Thymus (tissue), 11 donors: ENCODE results near the gene RGS10. TPM values are rescaled to one million over a fixed set of nuclear protein-coding genes. Genes with fewer than 3 reads are reported as not detected.
A peak's percentile ranks its signal among the peaks of the same experiment; 100 is the strongest.

Source experiments
- DNase-seq, 9 donors: peaks; one replicate each; pipeline ENCODE4 v3.0.0-alpha.2; 2013; ENCODE audit warnings: low spot score in 9 of 9, low read depth in 6 of 9, missing footprints in 1 of 9
- H3K27ac ChIP-seq, 2 donors: one replicate each; pipeline ENCODE4 v1.5.1; 2013; ENCODE audit warnings: control low read depth in 1 of 2, low read depth in 1 of 2, low read length in 1 of 2, mild to moderate bottlenecking in 1 of 2, moderate library complexity in 1 of 2
- H3K27me3 ChIP-seq, 2 donors: one replicate each; pipeline ENCODE4 v1.5.1; 2013; ENCODE audit warnings: low read length in 1 of 2; ENCODE audit not compliant: control insufficient read depth in 2 of 2, insufficient read depth in 1 of 2
- H3K36me3 ChIP-seq, 2 donors: one replicate each; pipeline ENCODE4 v1.5.1; 2013; ENCODE audit warnings: low read length in 1 of 2, mild to moderate bottlenecking in 1 of 2, moderate library complexity in 1 of 2; ENCODE audit not compliant: control insufficient read depth in 2 of 2, insufficient read depth in 2 of 2
- H3K4me1 ChIP-seq, 2 donors: one replicate each; pipeline ENCODE4 v1.5.1; 2013; ENCODE audit warnings: low read length in 2 of 2; ENCODE audit not compliant: control insufficient read depth in 2 of 2, insufficient read depth in 2 of 2
- H3K4me3 ChIP-seq, 2 donors: one replicate each; pipeline ENCODE4 v1.5.1; 2013; ENCODE audit warnings: low read length in 2 of 2, control low read depth in 1 of 2, mild to moderate bottlenecking in 1 of 2
- H3K9me3 ChIP-seq, 2 donors: one replicate each; pipeline ENCODE4 v1.5.1; 2013; ENCODE audit warnings: low read length in 1 of 2, mild to moderate bottlenecking in 1 of 2; ENCODE audit not compliant: control insufficient read depth in 2 of 2, insufficient read depth in 1 of 2
- WGBS: extraction: QIAGEN DNeasy Blood & Tissue Kit; methylation state at CpG from one replicate; pipeline ENCODE4 v1.1.7; 2013; 5-methylcytosine and 5-hydroxymethylcytosine counted together
- polyA plus RNA-seq: library from polyadenylated mRNA; stranded (reverse); fragments of 200-250 nt; gene quantifications from one replicate; pipeline ENCODE4 v1.2.3, GENCODE V29; 2013
- total RNA-seq: library from RNA; stranded (reverse); fragments of 120-200 nt; gene quantifications from one replicate; pipeline ENCODE4 v1.2.4, GENCODE V29; 2013
- donor health status: healthy.

RGS10 gene
- total and polyA plus RNA-seq, 2 donors: 304 to 372 TPM

DNA sequence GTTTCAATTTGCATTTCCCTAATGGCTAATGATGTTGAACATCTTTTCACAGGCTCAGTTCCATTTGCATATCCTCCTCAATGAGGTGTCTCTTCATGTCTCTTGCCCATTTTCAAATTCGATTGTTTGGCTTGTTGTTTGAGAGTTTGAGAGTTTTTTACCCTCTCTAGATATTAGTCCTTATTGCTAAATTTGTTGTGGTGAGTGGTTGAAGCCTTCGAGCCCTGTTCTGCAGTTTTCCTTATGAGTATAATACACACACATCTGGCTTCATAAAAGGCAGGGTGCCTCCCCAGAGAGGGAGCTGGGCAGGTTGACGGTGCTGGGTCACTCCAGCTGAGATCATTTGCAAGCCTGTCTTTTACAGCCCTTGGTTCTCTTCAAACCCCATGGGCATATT lies 65.1 kb downstream of the RGS10 start:
- Histone ChIP-seq H3K9me3 (peaks cover 0 to 17% of the 10 kb centered on the region in 2 donors), H3K27ac (peak overlapping the region; percentile 61 to 92), H3K4me1 (peaks cover 37 to 58% of the 10 kb centered on the region in 2 donors), H3K27me3 (no peaks in the 10 kb centered on the region), H3K4me3 (no peak overlapping the region), H3K36me3 (no peaks in the 10 kb centered on the region)
- WGBS: 58% methylated on average over 3 of the region's 3 CpGs
- no peak for DNase-seq

DNA sequence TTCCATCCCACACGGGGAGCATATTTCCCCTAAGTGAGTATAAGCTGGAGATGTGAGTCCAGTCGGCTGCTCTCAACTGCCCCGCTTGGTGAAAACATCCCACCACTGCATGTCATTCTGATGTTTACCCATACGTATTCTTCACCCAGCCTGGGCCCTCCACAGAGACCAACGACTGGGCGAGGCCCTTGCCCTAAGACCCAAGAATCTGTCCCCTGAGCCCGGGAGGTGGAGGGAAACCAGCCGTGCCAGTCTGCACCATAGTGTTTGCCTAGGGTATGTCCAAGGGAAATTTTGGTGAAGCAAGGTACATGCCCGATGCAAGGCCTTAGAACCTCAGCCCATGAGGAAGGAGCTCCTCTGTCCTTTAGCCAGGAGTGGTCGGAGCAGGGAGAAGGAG lies 67.9 kb downstream of the RGS10 start:
- H3K36me3 ChIP-seq: no peaks in the 10 kb centered on the region
- peaks cover 0 to 17% of the 10 kb centered on the region in 2 donors for H3K9me3 ChIP-seq
- peaks cover 31 to 46% of the 10 kb centered on the region in 2 donors for H3K4me1 ChIP-seq
- WGBS: 99% methylated on average over 10 of the region's 10 CpGs
- DNase-seq: no peak
- no peak overlapping the region for H3K4me3 ChIP-seq
- H3K27ac ChIP-seq: no peak overlapping the region
- H3K27me3 ChIP-seq: no peaks in the 10 kb centered on the region

DNA sequence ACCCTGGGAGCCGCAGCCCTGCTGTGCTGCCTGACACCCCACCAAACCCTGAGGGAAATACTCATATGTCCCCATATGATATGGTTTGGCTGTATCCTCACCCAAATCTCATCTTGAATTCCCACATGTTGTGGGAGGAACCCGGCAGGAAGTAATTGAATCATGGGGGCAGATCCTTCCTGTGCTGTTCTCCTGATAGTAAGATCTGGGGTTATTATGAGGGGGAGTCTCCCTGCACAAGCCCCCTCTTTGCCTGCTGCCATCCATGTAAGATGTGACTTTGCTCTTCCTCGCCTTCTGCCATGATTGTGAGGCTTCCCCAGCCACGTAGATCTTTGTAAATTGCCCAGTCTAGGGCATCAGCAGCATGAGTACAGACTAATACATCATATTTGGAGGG lies 68.7 kb downstream of the RGS10 start:
- no peak for DNase-seq
- 95% methylated on average over 4 of the region's 4 CpGs for WGBS
- peaks cover 25 to 38% of the 10 kb centered on the region in 2 donors for H3K4me1 ChIP-seq
- H3K4me3 ChIP-seq: no peak overlapping the region
- no peaks in the 10 kb centered on the region for H3K27me3 ChIP-seq
- H3K9me3 ChIP-seq: peaks cover 0 to 17% of the 10 kb centered on the region in 2 donors
- H3K27ac ChIP-seq: no peak overlapping the region
- H3K36me3 ChIP-seq: no peaks in the 10 kb centered on the region

DNA sequence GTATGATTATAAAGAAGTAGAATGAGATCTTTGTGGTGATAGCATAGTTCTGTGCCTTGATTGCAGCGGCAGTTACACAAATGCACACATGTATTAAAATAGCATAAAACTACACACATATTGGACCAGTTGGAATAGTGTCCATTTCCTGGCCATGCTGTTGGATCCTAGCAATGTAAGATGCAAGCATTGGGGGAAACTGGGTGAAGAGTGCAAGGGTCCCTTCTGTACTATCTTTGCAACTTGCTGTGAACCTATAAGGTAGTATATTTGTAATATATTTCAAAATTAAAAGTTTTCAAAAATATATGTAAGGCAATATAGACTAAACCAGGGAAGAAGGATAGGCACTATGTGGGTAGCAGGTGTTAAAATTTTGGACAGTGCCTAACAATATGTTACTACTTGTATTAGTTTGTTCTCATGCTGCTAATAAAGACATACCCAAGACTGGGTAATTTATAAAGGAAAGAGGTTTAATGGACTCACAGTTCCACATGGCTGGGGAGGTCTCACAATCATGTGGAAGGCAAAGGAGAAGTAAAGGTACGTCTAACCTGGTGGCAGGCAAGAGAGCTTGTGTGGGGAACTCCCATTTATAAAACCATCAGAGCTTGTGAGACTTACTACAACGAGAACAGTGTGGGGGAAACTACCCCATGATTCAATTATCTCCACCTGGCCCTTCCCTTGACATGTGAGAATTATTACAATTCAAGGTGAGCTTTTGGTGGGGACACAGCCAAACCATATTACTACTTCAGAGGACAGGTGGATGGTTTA lies 71.4 kb downstream of the RGS10 start:
- no peaks in the 10 kb centered on the region for H3K36me3 ChIP-seq
- WGBS: 90% methylated on average over 3 of the region's 3 CpGs
- H3K27ac ChIP-seq: no peak overlapping the region
- H3K27me3 ChIP-seq: no peaks in the 10 kb centered on the region
- peaks cover 0 to 17% of the 10 kb centered on the region in 2 donors for H3K9me3 ChIP-seq
- H3K4me3 ChIP-seq: no peak overlapping the region
- H3K4me1 ChIP-seq: peaks cover 5 to 16% of the 10 kb centered on the region in 2 donors
- DNase-seq: no peak

- H3K4me3 ChIP-seq: no peak overlapping the region
- no peak overlapping the region for H3K27ac ChIP-seq
- WGBS: 93% methylated on average over 7 of the region's 7 CpGs
- peaks cover 0 to 8% of the 10 kb centered on the region in 2 donors for H3K4me1 ChIP-seq
- DNase-seq: no peak
- peaks cover 0 to 16% of the 10 kb centered on the region in 2 donors for H3K9me3 ChIP-seq
- no peaks in the 10 kb centered on the region for H3K36me3 ChIP-seq
- H3K27me3 ChIP-seq: no peaks in the 10 kb centered on the region
These were observed 72.7 kb downstream of the RGS10 start for GRCh38 chr10:119469846-119470245.

DNA sequence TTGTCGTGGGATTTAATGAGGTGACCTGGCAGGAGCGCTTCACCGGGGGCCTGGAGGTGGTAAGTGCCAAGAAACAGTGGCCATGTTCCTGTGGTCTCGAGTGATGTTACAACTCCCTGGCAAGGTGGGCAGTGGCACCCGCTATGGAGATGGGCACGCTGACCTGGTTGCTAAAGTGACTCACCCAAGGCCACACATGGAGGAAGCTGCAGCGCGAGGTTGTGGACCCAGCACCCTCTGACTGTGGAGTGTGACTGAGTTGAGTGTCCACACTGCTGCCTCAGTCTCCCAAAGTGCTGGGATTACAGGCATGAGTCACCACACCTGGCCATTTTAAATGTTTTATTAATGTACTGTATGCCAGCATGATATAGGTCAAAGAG lies 73.2 kb downstream of the RGS10 start:
- DNase-seq: no peak
- H3K36me3 ChIP-seq: no peaks in the 10 kb centered on the region
- no peak overlapping the region for H3K27ac ChIP-seq
- WGBS: 96% methylated on average over 8 of the region's 8 CpGs
- H3K4me1 ChIP-seq: peaks cover 0 to 8% of the 10 kb centered on the region in 2 donors
- H3K9me3 ChIP-seq: peaks cover 0 to 11% of the 10 kb centered on the region in 2 donors
- no peak overlapping the region for H3K4me3 ChIP-seq
- H3K27me3 ChIP-seq: no peaks in the 10 kb centered on the region

DNA sequence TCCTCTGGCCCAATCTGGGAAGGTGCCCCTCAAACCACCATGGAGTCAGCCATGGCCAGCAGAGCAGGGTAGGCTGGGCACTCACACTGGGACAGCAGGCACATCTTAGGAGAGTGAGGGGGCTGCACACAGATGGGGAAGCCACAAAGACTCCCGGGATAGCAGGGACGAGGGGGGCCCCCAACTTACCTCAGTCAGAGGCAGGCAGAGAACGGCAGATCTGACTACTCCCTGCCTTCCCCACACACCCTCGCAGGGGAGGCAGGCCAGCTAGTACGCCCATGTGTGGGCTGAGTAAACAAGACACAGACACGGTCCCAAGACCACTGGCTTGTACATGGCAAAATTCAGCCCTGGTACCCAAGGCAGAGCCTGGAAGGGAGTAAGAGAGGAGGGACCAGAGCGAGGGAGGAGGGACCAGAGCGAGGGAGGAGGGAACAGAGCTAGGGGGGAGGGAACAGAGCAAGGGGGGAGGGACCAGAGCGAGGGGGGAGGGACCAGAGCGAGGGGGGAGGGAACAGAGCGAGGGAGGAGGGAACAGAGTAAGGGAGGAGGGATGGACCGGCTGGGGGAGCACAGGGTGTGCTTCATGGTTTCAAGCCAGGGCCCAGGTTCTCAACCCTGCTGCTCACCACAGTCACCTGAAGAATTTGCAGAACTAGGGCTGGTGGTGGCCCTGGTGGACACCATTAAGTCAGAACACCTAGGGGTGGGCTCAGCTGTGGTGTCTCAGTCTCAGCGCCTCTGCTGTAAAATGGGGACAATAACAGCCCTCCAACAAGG lies 73.8 kb downstream of the RGS10 start:
- DNase-seq: no peak
- peaks cover 0 to 6% of the 10 kb centered on the region in 2 donors for H3K9me3 ChIP-seq
- no peak overlapping the region for H3K4me3 ChIP-seq
- no peaks in the 10 kb centered on the region for H3K27me3 ChIP-seq
- H3K27ac ChIP-seq: no peak overlapping the region
- peaks cover 0 to 8% of the 10 kb centered on the region in 2 donors for H3K4me1 ChIP-seq
- H3K36me3 ChIP-seq: no peaks in the 10 kb centered on the region
- 92% methylated on average over 13 of the region's 13 CpGs for WGBS

GRCh38 chr10:119466655-119467054 lies 75.9 kb downstream of the RGS10 start:
- Histone ChIP-seq H3K4me3 (no peak overlapping the region), H3K36me3 (no peaks in the 10 kb centered on the region), H3K27me3 (no peaks in the 10 kb centered on the region), H3K27ac (no peak overlapping the region), H3K4me1 (peaks cover 0 to 5% of the 10 kb centered on the region in 2 donors), H3K9me3 (peaks cover 0 to 8% of the 10 kb centered on the region in 2 donors)
- no peak for DNase-seq
- WGBS: 65% methylated on average over 7 of the region's 7 CpGs

- Histone ChIP-seq H3K36me3 (no peaks in the 10 kb centered on the region), H3K9me3 (peaks cover 0 to 8% of the 10 kb centered on the region in 2 donors), H3K4me3 (no peak overlapping the region), H3K27ac (no peak overlapping the region), H3K27me3 (no peaks in the 10 kb centered on the region), H3K4me1 (peaks cover 0 to 5% of the 10 kb centered on the region in 2 donors)
- DNase-seq: no peak
- 87% methylated on average over 10 of the region's 10 CpGs for WGBS
These were observed 76.4 kb downstream of the RGS10 start for GRCh38 chr10:119466076-119466475.
